HG02588 (cell line): ENCODE results near the gene TMEM176A.
"Not testable (repeated sequence)": the region's sequence is repeated elsewhere in the genome, so short reads cannot be mapped to it uniquely, and the experiment has no call there.

Experiments
- ATAC-seq: cut with Tn5 transposase; IDR thresholded peaks from one replicate; pipeline ENCODE4 v1.9.1; 2021; ENCODE audit warnings: mild to moderate bottlenecking, moderate library complexity; ENCODE audit not compliant: unreplicated experiment

TMEM176A gene

GRCh38 chr7:150807616-150808438 lies 7.3 kb downstream of the TMEM176A start:
- not testable (repeated sequence) for ATAC-seq

- ATAC-seq: no peak
These were observed 13.9 kb downstream of the TMEM176A start for GRCh38 chr7:150814328-150815001.

DNA sequence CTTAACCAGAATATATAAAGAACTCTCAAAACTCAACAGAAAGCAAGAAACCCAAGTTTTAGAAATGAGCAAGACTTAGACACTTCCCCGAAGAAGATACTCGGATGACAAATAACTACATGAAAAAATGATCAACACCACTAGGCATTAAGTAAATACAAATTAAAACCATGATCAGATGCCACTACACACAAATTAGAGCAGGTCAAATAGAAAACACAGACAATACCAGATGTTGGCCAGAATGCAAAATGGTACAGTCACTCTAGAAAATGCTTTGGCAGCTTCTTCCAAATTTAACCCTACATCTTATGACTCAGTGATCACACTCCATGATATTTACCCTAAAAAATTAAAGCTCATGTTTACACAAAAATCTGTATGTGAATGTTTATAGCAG lies 18.4 kb downstream of the TMEM176A start:
- ATAC-seq: no peak

DNA sequence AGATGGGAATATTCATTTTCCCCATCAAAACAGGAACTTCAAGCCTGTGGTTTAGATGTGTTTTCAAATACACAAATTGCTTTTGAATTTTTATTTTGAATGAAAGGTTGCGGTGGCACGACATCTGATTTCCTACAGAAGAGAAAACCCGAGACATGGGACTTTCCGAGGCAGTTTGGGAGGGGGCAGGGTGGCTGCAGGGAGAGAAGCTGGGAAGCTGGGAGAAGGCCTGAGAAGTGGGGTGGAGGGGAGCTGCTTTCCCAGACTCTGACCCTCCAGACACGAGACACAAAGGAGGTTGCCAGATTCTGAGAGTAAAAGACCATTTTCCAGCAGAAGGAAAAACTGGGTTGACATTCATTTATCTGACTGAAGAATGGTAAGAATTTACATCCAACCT lies 19.6 kb downstream of the TMEM176A start:
- no peak for ATAC-seq

DNA sequence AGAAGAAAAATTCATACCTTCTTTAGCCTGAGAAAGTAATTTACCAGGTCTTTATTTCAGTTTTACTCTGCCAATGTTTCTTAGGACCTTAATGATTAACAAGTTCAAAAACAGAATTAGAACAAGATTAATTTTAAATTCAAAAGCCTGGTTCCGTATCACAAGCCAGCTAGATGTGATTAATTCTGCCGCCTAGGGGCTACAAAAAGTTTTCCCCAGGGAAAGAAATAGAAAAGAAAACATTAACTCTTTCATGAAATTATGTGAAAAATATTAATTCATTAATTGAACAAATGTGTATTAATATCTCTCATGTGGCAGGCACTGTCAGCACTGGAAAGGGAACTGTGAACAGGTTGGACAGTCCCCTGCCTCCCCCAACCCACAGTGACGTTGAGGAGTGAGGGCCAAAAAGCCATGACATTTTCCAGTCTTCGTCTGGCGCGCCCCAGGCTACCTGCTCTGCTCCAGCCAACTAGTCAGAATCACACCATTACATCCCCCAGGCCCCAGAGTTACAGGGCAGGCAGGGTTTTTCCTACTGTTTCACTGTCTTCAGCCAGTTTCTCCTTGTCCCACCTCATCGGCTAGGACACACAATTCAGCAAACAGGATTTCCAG lies 20.1 kb downstream of the TMEM176A start:
- ATAC-seq: no peak

DNA sequence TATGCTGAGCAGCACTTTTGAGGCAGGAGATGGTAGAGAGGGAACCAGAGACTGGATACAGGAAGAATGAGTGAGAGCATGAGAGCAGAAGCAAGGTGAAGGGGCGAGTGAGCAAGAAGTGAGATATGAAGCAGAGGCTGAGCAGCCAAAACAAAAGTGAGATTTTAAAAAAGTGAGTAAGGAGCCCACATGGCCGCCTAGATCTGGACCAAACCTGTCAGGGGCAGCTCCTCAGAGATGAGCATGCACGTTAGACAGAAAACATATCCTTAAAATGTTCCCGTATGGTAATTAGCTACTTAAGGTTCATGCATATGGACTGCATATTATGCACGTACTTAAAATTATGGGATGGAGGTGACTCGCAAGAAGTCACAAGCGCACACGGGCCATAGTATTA lies 22.5 kb downstream of the TMEM176A start:
- ATAC-seq: no peak

DNA sequence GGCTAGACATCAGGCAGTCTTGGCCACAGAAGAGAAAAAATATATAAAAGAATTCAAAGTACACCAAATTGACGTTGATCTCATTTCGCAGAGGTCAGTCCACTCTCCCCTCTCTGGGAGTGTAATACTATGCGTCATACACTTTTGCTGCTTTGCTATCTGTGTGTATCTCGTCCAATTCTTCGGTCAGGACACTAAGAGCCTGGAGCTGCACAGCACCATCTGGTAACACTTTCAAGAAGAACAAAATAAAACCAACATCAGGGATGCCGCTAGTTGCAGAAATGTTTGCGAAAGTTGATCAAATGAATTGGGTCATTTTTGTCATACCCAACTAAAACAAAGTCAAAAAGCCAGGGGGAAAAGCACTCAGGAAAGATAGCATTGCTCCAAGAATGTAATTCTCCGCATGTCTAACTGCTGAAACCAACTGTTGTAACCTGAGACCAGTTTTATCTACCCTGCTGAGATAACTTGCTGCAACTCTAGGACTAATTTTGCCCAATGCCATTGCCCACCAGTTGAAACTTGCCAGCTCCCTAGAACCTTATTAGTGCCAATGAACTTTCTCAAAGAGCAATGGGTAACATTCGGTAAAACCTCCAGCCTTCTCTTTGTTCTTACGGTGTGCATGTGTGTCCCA lies 23.0 kb downstream of the TMEM176A start:
- ATAC-seq: no peak

DNA sequence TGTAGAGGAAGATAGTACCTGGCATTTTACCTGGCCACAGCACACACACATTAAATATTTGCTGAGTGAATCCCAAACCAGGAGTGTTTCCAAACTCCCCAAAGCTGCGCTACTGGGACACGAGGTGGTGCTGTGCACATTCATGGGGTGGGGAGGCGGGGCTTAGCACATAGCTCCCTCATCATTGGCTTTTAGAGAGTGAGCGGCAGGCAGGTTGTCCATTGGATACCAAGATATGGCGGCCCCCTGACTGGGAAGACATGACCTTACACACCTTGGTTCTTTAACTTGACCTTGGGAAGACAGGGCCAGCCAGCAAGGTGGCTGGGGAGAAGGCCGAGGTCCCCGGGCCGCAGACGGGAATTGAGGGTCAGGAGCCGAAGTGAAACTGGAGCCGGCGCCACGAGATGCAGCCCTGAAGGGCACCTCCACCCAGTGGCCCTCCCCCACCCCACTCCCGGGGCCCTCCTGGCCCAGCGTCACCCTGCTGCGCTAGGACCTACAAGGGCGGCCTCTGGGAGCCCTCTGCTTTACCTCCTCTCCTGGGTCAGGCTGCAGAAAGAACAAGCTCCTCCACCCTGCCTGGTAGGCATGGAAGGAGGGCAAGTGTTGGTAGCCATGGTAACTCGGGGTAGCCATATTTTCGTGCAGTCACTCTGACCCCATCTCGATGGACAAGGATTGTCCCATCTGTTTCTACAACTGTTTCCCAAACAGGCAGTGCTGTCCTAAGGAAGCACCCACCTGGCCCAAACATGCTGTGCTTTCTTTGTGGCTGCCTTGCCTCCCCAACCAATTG lies 24.0 kb downstream of the TMEM176A start:
- ATAC-seq: no peak

DNA sequence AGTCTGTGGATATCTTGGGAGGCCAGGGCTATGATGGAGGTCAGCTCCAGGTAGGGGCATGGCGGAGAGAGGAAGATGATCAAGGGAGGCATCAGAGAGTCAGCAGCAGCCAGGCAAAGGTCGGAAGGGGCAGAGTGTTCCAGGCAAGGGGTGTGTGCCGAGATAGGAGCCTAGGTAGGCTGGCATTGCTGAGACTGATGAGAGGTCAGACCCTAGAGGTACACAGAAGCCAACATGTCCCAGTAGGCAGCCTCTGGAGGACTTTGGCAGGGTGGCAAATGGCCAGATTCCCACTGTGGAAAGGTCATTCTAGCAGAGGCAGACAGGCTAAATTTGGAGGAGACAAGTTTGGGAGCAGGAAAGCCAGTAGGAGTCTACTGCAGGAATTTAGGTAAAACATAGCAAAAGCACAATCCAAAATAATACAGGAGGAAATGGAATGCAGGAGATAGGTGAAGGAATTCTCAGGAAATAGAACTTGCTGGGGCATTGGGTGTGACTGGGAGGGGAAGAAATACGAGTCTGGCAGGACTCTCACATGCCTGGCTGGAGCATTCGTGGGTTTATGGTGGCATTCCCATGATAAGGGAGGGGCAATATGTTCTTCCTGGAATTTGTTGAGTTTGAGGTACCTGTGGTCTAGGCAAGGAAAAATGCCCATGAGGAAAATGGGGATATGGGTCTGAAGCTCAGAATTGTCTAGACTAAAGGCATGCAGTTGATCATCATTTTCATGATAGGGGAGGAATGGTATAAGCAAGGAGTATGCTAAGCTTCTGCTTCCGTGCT lies 25.7 kb downstream of the TMEM176A start:
- no peak for ATAC-seq

DNA sequence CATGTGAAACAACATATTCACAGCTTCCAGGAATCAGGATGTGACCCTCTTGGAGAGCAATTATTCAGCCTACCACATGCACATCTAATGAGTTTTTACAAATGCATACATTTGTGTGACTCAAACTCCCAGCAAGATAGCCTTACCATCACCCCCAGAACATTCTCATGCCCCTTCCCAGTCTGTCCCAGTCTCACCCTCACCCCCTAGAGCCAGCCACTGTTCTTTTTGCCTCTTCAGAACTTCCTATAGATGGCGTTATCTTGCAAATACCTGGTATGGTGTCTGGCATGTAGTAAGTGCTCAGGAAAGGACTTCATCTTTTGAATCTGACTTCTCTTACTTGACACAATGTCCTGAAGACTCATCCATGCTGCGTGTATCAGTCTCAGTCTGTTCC lies 27.8 kb downstream of the TMEM176A start:
- ATAC-seq: no peak

DNA sequence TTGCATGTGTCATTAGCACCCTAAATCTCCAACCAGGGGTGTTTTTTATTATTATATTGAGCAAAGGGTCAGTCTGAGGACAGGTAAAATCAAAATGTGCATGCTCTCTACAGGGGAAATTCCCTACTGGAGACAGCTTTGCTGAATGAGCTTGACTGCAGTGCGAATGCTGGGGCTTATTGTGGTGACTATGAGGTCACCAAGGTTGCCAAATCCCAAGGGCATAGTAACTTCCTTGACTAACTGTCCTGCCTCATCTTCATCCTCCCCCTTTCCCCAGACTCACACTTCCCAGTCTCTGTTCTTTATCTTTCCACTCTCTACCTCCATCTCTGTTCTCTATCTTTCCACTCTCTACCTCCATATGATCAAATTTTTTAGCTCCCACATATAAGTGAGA lies 28.9 kb downstream of the TMEM176A start:
- ATAC-seq: no peak

DNA sequence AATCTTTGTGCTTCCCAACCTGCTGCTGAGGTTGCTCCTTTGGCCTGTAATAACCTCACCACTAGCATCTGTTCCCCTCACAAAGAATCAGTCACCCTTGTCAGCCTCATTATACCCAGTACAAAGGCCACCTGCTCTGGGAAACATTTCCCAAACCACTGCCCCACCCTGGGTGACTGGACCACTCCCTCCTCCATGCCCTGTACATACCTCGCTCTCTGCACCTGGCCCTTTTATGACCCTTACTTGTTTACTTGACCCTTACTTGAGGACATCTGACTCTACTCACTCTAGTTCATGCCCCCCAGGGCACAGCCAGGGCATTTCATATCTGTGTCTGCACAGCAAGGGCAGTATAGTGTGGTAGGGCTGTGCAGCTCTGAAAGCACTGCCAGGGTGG lies 30.4 kb downstream of the TMEM176A start:
- no peak for ATAC-seq

GRCh38 chr7:150831851-150832250 lies 31.3 kb downstream of the TMEM176A start:
- no peak for ATAC-seq

DNA sequence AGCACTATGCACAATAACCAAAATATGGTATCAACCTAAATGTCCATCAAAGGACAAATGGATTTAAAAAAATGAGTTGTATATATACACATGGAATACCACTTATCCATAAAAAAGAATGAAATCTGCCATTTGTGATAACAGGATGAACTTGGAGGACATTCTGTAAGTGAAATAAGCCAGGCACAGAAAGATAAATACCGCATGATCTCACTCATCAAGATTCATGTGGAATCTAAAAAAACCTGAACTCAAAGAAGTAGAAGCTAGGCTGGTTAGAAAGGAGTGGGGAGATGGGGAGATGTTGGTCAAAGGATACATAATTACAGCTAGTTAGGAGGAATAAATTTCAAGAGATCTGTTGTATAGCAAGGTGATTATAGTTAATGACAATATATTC lies 34.5 kb downstream of the TMEM176A start:
- no peak for ATAC-seq

DNA sequence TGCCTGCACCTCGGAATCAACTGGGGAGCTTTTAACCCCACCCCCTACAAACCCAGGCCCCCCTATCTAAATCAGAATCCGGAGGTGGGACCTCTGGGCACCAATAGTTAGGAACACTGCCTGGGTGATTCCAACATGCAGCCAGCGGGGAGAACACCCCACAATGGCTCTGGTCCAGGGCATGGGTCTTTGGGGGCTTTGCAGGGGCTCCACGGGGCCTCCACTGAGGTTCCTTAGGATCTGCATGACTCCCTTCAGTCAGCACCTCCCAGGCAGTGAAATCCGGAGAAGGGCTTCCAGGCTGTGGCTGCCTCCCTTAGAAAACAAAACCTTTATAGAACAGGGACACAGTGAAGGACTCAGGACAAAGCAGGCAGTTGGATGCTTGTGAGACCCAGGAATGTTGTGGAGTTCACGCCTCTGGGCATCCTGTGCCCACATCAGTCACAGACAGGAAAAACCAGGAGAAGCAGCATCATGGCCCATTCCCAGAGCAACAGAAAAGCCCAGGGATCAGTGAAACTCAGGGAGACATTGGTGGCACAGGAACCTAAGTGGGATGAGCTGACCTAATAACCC lies 35.2 kb downstream of the TMEM176A start:
- no peak for ATAC-seq

GRCh38 chr7:150838965-150839650 lies 38.5 kb downstream of the TMEM176A start:
- ATAC-seq: no peak

DNA sequence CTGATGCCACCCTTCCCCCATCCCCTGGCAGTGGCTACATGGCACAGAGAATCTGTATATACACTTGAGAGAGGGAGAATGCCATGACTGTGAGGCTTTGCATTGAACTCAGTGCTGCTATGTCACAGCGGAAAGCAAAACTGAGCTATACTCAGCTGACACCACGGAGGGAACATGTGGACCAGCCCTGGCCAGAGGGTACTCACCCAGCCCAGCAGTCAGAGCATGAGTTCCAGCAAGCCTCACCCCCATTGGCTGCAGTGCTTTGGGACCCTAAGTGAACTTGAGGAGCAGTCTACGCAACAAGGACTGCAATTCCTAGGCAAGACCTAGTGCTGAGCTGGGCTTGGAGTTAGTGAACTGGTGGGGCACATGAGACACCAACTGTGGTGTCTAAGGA lies 41.4 kb downstream of the TMEM176A start:
- no peak for ATAC-seq

DNA sequence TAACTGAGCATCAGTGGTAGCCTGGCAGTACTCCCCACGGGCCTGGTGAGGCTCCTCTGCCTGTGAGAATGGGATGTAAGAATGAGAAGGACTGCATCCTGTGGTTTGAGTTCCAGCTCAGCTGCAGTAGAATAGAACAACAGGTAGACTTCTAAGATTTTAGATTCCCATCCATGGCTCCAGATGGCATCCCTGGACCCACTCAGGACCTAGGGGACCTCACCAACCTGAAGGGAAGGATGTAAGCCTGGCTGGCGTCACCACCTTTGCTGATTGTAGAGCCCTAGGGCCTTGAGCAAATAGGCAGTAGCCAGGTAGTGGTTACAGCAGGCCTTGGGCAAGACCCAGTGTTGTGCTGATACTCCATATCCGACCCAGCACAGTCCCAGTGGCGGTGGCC lies 42.1 kb downstream of the TMEM176A start:
- ATAC-seq: no peak

DNA sequence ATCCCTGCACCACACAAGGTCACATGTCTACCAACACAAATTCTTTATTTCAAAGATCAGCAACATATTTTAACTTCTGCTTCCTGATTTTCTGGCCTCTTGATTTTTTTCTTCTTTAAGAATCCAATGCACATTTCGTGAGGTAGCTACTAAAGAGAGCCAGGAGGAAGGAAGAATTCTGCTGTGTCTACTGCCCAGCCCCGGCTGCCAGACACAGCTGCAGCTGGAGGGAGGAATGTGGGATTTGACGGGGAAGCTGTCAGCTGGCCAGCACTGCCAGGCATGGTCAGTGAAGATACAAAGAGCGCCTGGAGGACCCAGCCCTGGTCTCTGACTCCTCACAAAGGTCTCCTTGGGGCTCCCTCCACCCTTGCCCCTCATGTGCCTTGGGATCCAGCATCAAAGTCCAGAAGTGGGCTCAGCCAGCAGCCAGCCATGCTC lies 44.9 kb downstream of the TMEM176A start:
- ATAC-seq: no peak
